Gastrocnemius medialis (tissue), 4 donors: ENCODE measurements around the gene ASCL5. TPM values are rescaled to one million over a fixed set of nuclear protein-coding genes. Genes with fewer than 3 reads are reported as not detected.

Experiments used
- ATAC-seq, 2 donors: fragments of 150-250 bp; one replicate each; pipeline ENCODE4 v1.9.1; 2016
- DNase-seq, 2 donors: peaks; one replicate each; pipeline ENCODE4 v3.0.0-alpha.2; 2019
- H3K27ac ChIP-seq, 4 donors: fragments of 200-600 bp; sonication (generic); 1 replicate in 1 of 4; 2 replicates in 3 of 4; pipeline ENCODE4 v1.5.1; 2016 to 2018; ENCODE audit warnings: mild to moderate bottlenecking in 2 of 4, moderate library complexity in 1 of 4
- H3K27me3 ChIP-seq, 3 donors: fragments of 200-600 bp; sonication (generic) in 2 of 3; 1 replicate in 1 of 3; 2 replicates in 2 of 3; pipeline versions ENCODE4 v1.5.1 to v1.6.0; 2016 to 2019; ENCODE audit warnings: mild to moderate bottlenecking in 1 of 3, moderate library complexity in 1 of 3
- H3K36me3 ChIP-seq, 2 donors: fragments of 200-600 bp; sonication (generic) in 1 of 2; one replicate each; pipeline ENCODE4 v1.5.1; 2017 to 2018
- H3K4me1 ChIP-seq, 2 donors: fragments of 200-600 bp; sonication (generic) in 1 of 2; one replicate each; pipeline ENCODE4 v1.5.1; 2016 to 2017; ENCODE audit warnings: mild to moderate bottlenecking in 2 of 2
- H3K4me3 ChIP-seq, 4 donors: fragments of 200-600 bp; sonication (generic) in 3 of 4; 1 replicate in 1 of 4; 2 replicates in 3 of 4; pipeline ENCODE4 v1.5.1; 2016 to 2019; ENCODE audit warnings: mild to moderate bottlenecking in 2 of 4
- H3K9me3 ChIP-seq, 3 donors: fragments of 200-600 bp; sonication (generic) in 2 of 3; 1 replicate in 1 of 3; 2 replicates in 2 of 3; pipeline ENCODE4 v1.5.1; 2016 to 2019
- CTCF ChIP-seq, 5 experiments: fragments of 450-650 bp in 3 of 5; fragments of 200-600 bp in 2 of 5; sonication (generic) in 2 of 5; IDR thresholded peaks in 4 of 5; conservative IDR thresholded peaks in 1 of 5; 1 replicate in 4 of 5; 2 replicates in 1 of 5; pipeline ENCODE4 v1.5.1; 2016 to 2019; ENCODE audit warnings: antibody characterized with exemption in 5 of 5, mild to moderate bottlenecking in 3 of 5, moderate library complexity in 3 of 5
- POLR2A ChIP-seq, 2 donors: fragments of 450-650 bp; IDR thresholded peaks; one replicate each; pipeline ENCODE4 v1.6.1; 2017; ENCODE audit warnings: antibody characterized with exemption in 2 of 2, mild to moderate bottlenecking in 2 of 2, moderate library complexity in 2 of 2
- in situ Hi-C, 4 donors: fragments of 200-750 bp; cut with MboI; loops; one replicate each; pipeline versions ENCODE4 v1.15.0 to v1.8.0; 2017; ENCODE audit warnings: low sequenced_read_pairs in 4 of 4
- intact Hi-C: fragments of 100-400 bp; cut with DNase I; formaldehyde crosslinking; loops from one replicate; pipeline ENCODE4 v1.15.1; 2023; ENCODE audit warnings: low total_unique reads
- total RNA-seq, 4 donors: library from RNA; depleted of rRNA; stranded (reverse); fragments of >200 nt; gene quantifications; one replicate each; pipeline versions ENCODE4 v1.1.0 to v1.2.3, GENCODE V29; 2016

Gene ASCL5
- not detected for total RNA-seq

- peaks cover 0 to 3% (median 0%) of the 10 kb centered on the region in 3 donors for H3K27me3 ChIP-seq
- ATAC-seq (peak; percentile 41 to 58), DNase-seq (peak in 1 of 2 donors; percentile 63)
- H3K27ac ChIP-seq: peak within 1 kb of the TSS in 3 of 4 donors; percentile 24 to 52 (median 31)
- no peak within 1 kb of the TSS for H3K4me3 ChIP-seq
- no peaks in the 10 kb centered on the region for H3K9me3 ChIP-seq
- H3K36me3 ChIP-seq: no peaks in the 10 kb centered on the region
- intact Hi-C loops (no loop called here), in situ Hi-C loops (no loop called here)
- peaks cover 7 to 19% of the 10 kb centered on the region in 2 donors for H3K4me1 ChIP-seq
- TF ChIP-seq POLR2A (IDR thresholded peaks at IDR 0.05): no peak
- TF ChIP-seq CTCF (IDR thresholded peaks at IDR 0.05 in 4 of 5, conservative IDR thresholded peaks at IDR 0.05 in 1 of 5): no peak
These were observed at the start of gene ASCL5 for GRCh38 chr1:201126832-201127754. TSS of gene ASCL5 (minus strand) at chr1:201127184. CDS start at chr1:201115372, 11,812 bp downstream.

- peak overlapping the region; percentile 82 to 93 (median 88) for H3K27ac ChIP-seq
- in situ Hi-C loops: no loop called here
These were observed 49.0 kb upstream of the ASCL5 start for GRCh38 chr1:201175820-201176500.

GRCh38 chr1:201173736-201174135 is 46.8 kb upstream of the ASCL5 start:
- H3K27me3 ChIP-seq: no peaks in the 10 kb centered on the region
- DNase-seq: no peak
- no peak for TF ChIP-seq CTCF (IDR thresholded peaks at IDR 0.05 in 4 of 5, conservative IDR thresholded peaks at IDR 0.05 in 1 of 5)
- no peak for TF ChIP-seq POLR2A (IDR thresholded peaks at IDR 0.05)
- H3K4me3 ChIP-seq: no peak overlapping the region
- no peak for ATAC-seq
- no peaks in the 10 kb centered on the region for H3K36me3 ChIP-seq
- intact Hi-C loops: loop anchor here (5.0 kb wide), 3 partner anchors 61 to 289 kb away; partner anchors contain the start of genes CACNA1S and TNNI1
- H3K27ac ChIP-seq: peak overlapping the region; percentile 95 to 98 (median 96)
- in situ Hi-C loops: no loop called here
- no peaks in the 10 kb centered on the region for H3K9me3 ChIP-seq
- H3K4me1 ChIP-seq: peaks cover 42 to 48% of the 10 kb centered on the region in 2 donors

More at GRCh38 chr1:201175820-201176500, 49.0 kb upstream of the ASCL5 start:
- ATAC-seq: no peak
- no peaks in the 10 kb centered on the region for H3K9me3 ChIP-seq
- intact Hi-C loops: no loop called here
- TF ChIP-seq POLR2A (IDR thresholded peaks at IDR 0.05) (no peak), CTCF (IDR thresholded peaks at IDR 0.05 in 4 of 5, conservative IDR thresholded peaks at IDR 0.05 in 1 of 5) (no peak)
- H3K27me3 ChIP-seq: no peaks in the 10 kb centered on the region
- no peak for DNase-seq
- no peaks in the 10 kb centered on the region for H3K36me3 ChIP-seq
- no peak overlapping the region for H3K4me3 ChIP-seq
- peaks cover 31 to 34% of the 10 kb centered on the region in 2 donors for H3K4me1 ChIP-seq

GRCh38 chr1:201172999-201173610 is 46.1 kb upstream of the ASCL5 start:
- H3K4me1 ChIP-seq: peaks cover 42 to 48% of the 10 kb centered on the region in 2 donors
- no peaks in the 10 kb centered on the region for H3K36me3 ChIP-seq
- intact Hi-C loops (loop anchor here (5.0 kb wide), 3 partner anchors 61 to 289 kb away; partner anchors contain the start of genes CACNA1S and TNNI1), in situ Hi-C loops (no loop called here)
- no peaks in the 10 kb centered on the region for H3K27me3 ChIP-seq
- TF ChIP-seq POLR2A (IDR thresholded peaks at IDR 0.05) (peak; percentile 26 to 33), CTCF (IDR thresholded peaks at IDR 0.05 in 4 of 5, conservative IDR thresholded peaks at IDR 0.05 in 1 of 5) (no peak)
- peak overlapping the region; percentile 95 to 98 (median 96) for H3K27ac ChIP-seq
- DNase-seq: peak; percentile 79 to 92
- H3K4me3 ChIP-seq: no peak overlapping the region
- peak; percentile 23 to 32 for ATAC-seq
- no peaks in the 10 kb centered on the region for H3K9me3 ChIP-seq
